Activated naive CD4-positive, alpha-beta T cell (primary cell): ENCODE measurements around the gene CALML5.

Experiments
- DNase-seq, 4 experiments: peaks; one replicate each; lab custom pipeline; 2025; lab: John Stamatoyannopoulos, UW

The CALML5 gene

DNA sequence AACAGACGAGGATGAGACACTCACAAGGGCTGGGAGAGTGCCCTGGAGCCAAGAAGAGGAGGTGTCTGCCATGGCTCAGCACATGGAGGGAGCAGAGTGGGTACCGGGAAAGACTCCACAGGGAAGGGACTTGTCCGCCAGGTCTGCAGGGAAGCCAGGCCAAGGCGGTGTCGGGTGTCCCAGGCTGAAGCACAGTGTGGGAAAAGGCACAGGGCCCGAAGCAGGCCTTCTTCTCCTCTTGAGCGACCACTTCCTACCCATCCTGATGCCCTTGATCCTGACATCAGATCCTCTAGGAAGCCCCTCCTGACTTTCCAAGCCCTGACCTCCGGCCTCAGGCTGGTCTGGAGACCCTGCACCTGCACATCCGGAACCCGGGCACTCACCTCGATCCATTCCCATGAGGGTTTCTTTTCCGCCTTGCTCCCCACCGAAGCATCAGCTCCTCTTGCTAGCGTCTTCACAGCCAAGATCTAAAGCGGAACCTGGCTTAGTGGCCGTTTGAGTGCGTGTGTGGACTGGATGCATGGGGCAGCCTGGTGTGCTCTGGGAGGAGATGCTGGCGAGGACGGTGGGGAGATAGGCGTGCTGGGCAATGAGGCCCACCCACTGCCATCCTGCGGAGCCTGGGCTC lies 33.8 kb upstream of the CALML5 start:
- DNase-seq, result no peak

DNA sequence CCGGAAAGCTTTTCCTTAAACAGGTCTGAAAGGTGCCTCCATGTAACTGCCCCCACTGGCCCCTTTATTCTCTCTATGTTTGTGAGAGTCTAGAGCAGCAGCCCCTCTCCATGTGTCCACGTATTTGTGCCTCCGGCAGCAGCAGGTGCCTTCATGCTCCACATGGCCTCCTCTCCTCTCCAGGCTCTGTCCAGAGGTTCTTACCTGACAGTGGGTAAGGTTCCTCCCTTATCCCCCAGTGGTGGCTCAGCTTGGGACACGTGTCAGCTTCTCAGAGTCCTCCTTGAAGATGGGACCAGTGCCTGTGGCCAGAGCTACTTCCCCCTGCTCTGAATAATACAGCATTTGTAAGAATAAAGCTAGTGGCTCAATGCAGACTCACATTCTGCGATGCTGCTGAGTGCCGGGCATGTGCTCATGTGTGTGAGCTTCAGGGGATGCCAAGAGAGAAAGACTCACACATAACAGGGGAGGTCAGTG lies 33.3 kb upstream of the CALML5 start:
- DNase-seq, result no peak

DNA sequence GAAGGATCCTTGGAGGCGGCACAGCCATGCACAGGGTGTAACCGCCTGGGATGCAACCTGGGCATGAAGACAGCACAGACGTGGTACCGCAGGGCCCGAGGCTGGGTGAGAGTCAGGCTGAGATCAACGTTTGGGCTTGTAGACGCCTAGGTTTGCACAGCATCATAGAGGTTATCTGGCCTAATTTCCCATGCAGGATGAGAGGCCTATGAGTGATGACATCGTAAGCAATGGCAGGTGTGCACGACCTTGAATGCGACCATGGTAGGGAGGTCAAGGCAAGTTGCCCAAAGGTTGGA lies 32.9 kb upstream of the CALML5 start:
- no peak for DNase-seq

DNA sequence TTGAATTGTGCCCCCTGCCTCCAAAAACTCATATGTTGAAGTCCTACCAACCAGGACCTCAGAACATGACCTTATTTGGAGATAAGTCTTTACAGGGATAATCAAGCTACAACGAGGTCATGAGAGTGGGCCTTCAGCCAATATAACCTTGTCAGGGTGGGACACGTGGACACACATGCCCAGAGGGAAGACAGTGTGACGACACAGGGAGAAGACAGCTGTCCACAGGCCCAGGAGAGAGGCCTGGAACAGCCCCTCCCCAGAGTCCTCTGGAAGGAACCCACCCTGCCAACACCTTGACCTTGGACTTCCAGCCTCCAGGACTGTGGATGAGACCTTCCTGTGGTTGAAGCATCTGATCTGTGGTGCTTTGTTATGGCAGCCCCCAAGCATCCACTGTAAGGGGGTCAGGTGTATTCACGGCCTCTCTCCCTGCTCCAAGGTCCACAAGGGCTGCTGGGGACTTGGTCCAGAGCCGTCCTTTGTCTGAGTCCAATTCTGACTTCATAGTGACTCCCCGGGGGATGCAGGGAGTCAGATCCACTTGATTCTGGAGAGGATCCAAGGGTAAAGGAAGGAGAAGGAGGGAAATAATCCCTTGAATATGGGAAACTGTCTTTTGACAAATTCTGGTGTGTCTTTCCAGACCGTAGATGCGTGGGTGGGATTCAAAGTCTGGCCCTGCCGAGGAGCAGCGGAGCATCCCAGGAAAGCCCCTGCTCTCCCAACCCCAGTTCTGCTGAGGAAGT lies 32.4 kb upstream of the CALML5 start:
- DNase-seq, result no peak

DNA sequence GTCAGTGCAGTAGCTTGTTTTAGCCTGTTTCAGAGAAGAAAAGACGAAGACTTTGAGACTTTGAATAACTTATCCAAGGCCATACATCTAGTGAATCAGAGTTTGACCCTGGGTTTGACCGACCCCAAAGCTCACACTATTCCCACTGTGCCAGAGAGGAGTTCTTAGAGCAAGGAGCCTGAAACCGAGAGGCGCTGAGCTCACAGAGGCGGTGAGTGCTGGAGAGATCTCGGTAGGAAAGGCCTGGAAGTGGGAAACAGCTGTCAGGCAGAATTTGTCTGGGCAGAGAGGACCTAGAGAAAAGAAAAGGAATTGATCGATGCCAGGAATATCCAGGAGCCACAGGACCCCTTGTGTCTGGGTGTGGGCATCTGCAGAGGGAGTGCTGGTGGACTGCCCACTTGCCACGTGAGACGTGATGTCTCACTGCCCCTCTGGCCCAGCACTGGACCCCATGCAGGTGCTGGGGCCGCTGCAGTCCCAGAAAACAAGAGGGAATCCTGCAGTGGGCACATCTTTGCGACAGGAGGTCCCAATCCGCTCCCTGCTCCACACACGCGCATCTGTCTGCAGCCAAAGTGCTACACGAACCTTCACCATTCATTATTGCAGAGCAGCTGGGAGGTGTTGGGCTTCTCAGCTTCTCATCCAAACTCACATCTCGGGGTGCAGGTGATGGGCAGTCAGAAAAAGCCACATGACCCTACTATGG lies 31.6 kb upstream of the CALML5 start:
- no peak for DNase-seq

DNA sequence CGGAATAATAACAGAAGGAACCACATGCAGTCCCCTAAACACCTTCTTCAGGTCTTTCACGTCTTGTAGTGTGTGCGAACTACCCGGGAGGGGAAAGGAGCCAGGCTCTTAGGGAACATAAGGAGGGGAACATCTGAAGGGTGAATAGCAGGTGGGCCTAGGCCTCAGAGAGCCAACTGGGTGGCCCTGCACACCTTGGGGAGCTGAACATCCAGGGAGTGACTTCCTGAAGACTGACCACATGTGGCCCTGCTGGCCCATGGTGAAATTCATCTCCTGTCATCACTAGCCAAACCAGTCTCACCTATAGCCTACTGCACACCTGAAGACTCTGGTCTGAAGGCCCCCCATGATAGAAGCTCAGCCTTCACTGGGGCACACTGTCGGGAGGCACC lies 31.0 kb upstream of the CALML5 start:
- DNase-seq, result no peak

DNA sequence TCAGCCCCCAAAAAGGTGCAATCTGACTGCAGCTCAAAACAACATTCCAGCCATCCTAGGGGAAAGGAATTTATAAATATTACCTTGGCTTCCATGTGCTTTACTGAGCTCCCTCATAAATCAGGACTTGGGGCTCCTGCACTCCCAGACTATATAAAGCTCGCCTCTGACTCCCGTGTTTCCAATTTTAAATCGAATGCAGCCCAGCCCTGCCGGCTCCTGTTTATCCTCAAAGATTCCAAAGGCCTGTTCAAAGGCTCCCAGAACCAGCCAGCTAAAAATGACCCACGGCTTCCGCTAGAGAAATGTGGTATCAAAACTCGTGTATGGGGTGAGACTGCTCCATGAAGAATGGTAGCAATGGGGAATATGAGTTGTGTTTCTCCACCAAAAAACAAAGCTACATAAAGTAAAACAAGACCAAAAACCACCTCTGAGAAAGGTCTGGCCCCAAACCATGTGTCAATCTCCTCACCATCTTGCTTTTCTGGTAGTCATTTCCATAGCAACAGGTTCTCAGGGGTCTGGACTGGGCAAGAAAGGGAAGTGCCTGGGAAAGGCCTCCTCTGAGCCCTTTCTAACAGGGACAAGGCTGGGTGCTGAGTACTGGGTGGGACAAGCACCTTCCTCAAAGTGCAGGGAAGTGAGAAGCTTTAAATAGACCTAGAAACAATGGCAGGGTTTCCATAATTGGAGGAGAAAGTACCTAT lies 30.5 kb upstream of the CALML5 start:
- no peak for DNase-seq

DNA sequence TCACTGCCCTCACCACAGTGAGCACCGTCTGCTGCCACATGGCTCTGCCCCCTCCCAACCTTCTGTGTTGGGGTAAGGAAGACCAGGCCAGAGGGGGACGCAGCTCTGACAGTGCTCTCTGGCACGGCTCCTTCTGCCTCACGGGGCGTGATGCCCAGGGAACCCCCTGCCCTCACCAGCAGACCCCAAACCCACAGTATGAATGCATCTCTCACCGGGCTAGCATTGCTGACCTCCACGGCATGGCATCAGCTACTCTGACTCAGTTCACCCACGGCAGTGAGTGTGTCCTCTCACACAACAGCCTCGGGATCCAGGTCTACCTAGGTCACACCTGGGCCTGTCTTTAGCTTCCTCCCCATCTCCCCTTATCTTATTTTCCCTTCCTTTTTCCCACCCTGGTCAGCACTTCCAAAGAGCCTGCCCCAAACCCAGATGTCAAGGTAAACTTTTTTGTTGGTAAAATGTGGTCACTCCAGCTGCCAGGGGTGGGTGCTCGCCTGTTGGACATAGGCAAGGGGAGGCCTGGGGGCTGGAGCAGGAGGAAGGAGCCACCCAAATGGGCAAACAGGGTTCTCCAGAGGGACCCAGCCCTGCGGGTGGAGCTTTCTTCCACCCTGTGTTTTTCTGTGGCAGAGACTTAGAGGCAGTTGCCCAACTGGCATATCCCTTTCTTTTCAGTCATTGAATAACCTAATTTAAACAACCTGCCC lies 29.8 kb upstream of the CALML5 start:
- DNase-seq, result no peak

DNA sequence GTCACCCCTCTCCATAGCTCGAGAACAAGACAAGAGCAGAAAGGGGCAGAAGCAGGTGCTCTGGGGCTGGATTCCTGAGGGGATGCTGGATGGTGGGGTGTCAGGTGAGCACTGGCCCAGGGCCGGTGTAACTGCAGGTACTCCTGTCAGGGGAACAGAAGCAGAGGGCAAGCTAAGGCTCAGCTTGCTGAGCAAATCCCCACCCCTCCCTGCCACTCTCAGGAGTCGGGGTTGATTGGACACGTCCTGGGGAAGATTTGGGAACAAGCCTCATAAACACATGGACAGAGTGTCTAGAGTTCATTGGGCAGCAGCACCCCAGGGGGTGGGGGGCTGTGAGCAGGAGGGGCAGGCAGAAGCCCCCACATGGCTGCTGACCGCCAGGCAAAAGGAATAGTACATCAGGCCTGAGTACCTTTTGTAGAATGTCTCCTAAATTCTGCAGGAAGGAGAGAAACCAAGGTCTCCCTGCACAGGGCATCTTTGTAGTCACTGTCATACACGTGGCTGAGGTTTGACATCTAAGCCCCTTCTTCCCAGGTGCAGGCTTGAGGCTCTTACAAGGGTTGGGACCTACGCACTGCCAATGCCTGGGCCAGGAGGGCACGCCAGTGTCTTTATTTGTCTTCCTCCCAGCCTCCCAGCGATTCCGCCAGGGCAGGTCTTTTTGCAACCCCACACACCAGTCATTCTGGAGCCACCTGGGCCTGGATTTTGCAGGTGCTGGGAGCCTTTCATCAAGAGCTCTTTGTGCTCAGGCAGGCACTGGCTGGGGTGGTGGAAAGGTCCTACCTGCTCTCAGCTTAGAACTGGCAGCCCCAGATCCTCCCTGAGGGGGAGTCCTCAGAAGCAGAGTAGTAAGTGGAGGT lies 28.2 kb upstream of the CALML5 start:
- no peak for DNase-seq

DNA sequence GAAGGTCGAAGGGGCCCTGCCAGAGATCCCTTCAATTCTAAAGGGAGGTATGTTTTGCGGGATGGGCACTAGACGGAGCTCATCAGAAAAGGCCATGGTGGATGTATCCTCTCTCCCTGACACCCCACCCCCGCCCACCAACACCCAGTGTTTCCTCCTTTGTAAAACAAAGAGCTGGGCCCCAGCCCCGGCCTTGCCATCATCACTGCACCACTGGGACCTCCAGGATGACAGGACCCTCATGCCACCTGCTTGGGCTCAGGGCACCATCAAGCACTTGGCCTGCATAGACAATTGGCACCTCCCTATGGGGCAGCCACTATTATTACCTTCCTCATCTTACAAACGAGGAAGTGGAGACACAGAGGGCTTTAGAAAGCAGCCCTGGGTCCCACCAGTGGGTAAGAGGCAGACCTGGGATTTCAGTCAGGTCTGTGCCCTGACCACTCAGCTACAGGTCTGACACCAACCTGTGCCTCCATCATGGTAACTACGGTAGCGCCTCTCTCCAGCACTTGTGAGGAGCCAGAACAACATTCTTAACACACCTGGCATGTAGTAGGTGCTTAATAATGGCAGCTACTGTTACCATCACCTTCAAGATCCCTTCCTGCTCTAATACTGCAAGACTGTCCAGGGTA lies 27.4 kb upstream of the CALML5 start:
- no peak for DNase-seq

DNA sequence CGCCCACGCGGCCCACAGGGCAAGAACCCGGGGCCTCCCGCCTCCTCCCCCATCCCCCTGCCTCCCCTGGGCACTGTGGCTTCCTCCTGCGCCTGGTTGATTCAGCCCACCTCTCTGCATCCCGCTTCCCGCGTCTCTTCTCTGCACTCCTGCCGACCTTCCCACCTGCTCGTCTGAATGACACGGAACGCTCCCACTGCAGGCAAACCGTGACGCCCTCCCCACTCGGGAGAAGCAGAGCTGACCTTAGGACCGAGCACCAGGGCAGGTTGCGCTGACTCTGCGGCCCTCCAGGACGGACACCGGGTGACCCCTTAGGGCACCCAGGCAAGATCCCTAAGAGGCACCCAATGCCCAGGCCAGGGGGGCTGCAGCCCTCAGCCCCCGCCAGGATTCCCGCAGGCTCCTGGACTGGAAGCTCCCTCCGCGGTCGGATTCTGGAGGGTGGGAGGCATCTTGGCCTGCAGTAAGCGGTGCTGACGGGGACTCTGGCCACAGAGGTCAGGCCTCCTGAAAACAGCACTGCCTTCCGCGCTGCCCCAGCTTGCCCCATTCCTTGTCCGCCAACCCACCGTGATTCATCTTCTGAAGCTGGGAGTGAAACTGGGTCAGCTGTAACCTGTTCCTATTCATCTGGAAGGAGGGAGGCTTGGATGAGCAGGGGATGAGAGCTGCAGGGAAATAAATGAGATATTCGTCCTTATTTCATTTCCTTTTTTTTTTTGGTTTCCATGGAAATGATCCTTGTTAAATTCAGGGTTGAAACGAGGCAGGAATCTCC lies 26.4 kb upstream of the CALML5 start:
- DNase-seq, result no peak

DNA sequence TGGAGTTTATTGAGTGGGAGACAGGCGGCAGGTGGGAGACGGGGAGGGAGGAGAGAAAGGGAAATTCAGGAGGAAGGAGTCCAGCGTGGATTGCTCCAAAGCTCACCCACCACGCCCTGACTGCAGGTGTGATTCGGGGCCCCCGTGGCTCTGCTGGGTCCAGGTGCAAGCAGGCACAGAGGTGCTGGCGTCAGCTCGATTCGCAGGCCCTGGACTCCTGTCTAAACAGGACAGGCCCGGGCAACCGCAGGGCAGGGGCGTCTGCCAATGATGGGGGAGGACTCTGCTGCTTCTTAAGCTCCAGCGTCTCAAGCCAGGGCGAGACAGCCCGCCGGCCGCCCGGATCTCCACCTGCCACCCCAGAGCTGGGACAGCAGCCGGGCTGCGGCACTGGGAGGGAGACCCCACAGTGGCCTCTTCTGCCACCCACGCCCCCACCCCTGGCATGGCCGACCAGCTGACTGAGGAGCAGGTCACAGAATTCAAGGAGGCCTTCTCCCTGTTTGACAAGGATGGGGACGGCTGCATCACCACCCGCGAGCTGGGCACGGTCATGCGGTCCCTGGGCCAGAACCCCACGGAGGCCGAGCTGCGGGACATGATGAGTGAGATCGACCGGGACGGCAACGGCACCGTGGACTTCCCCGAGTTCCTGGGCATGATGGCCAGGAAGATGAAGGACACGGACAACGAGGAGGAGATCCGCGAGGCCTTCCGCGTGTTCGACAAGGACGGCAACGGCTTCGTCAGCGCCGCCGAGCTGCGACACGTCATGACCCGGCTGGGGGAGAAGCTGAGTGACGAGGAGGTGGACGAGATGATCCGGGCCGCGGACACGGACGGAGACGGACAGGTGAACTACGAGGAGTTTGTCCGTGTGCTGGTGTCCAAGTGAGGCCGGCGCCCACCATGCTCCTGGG lies 25.5 kb upstream of the CALML5 start, which contains the start of gene CALML3:
TSS of gene CALML3 (plus strand) at position 321 of the 920 bp plus-strand sequence. CDS start at position 446, 125 bp downstream.
- no peak for DNase-seq

DNA sequence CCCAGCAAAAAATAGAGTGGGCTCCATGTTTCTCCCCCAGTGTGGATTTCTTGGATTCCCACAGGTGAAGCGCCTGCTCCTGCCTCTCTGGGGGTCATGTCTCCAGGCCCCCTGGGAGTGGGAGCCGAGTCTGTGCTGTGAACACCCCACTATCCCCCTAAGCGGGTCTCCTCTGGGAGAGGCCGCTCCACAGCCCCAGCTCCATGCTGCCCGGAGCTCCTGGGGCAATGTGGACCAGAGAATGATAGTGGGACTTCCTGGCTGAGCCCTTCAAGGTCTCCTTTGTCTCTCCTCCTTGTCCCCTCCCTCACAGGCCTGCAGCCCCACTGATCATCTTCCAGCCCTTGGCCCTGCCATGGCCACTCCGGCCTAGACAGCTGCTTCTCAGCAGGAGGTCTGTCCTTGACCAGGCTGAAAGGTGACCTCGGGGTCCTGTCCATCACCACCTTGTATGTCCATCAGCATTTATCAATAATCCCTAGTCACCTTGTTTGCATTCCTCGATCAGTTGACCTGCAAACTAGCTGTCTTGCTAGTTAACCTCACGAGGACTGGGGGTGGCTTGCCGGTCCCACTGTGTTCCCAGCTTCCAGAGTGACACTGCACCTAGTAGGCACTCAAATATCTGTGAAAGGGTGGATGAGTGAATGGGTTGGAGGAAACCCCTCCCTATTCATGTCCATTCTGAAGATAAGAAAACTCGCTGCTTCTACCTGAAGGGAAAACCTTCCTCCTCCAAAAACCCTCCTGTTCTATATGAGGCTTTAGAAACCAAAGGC lies 24.6 kb upstream of the CALML5 start:
- DNase-seq, result no peak

DNA sequence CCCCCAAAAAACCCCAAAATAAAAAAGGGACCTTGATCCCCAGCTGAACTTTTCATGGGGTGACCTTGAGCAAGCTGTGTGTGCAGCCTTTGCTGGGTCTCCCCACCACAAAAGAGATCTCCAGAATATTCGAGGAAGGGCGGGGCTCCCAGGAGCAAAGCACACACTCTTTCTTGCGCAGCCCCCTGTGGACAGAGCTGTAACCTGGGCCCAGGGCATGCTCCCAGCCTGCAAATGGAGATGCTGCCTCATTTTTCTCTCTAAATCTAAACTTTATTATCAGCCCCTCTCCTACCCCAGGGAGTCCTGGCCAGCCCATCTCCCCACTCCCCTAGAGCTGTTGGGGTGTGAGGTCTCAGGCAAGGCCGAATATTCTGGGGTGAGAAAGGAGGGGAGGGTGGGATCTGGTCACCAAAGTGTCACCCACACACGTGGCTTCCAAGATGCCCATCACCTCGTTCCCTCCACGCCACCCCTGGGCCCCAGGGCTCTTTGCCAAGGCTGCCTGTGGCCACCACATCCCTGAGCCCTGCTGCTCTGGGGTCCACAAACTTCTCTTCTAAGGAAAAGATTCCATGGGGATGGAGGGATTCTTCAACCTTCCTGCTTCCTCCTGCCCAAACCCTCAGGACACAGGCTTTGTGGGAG lies 23.7 kb upstream of the CALML5 start:
- DNase-seq, result no peak

DNA sequence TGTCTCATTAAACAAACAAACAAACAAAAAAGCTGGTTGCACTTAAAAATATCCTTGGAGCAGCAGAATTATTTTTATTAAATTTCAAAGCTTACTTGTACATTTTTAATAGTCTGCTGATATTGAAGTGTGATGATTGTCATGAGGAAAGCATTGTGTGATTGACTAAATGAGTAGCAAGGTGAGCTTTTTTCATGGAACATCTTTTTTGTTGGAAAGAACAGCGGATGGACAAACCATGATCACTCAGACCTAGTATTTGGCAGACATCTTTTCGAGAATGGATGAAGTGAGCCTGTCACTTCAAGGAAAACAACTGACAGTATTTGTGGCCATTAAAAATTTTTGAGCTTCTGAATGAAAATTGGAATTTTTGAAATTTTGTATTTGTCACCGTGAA lies 19.7 kb upstream of the CALML5 start:
- no peak for DNase-seq

DNA sequence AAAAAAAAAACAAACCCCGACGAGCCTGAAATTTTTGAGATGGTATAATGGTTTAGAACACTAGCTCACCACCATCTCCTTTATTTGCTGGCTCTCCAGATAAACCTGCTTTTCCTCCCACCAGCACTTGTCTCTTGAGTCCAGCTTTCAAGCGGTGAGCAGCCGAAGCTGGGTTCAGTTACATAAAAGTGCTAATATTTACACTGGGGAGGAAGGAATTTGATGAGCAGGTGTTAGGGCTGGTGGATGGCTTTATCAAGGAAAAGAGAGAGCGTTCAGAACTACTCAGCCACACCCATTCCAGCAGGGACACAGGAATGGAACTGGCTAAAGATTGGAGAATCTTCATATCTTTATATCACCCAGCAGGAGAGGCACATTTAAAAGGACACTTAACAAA lies 18.8 kb upstream of the CALML5 start:
- no peak for DNase-seq

DNA sequence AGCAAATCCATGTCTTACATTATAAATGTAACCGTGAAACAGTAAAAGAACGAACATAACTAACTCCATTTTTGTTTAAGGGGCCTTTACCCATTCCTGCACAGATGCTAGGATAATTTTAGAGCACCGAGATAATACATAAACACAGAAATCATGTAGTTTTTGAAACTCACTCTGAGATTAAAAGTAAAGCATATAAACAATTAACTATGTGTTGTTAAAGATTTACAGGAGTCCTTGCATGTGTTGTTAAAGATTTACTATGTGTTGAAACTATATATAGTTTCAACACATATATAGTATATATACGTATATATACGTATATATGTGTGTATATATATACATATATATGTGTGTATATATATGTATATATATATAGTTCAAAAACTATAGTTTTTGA lies 18.2 kb upstream of the CALML5 start:
- DNase-seq, result no peak
